ENCODE results near the gene CES1.
"Not testable (repeated sequence)": the region's sequence is repeated elsewhere in the genome, so short reads cannot be mapped to it uniquely, and the experiment has no call there.

Gene CES1

GRCh38 chr16:55756963-55757362 lies 75.9 kb downstream of the CES1 start:
- TF ChIP-seq BACH2 (CRISPR knock-in tag; IDR thresholded peaks at IDR 0.05; ENCODE audit: borderline replicate concordance): no peak
- TF ChIP-seq SNAI2 (CRISPR knock-in tag; IDR thresholded peaks at IDR 0.05): no peak
- TF ChIP-seq ZNF8 (CRISPR knock-in tag; IDR thresholded peaks at IDR 0.05): no peak
- no peak for TF ChIP-seq ZFP3 (CRISPR knock-in tag; IDR thresholded peaks at IDR 0.05)
- TF ChIP-seq ARNTL (CRISPR knock-in tag; IDR thresholded peaks at IDR 0.05; ENCODE audit: borderline replicate concordance, low read depth): no peak
- TF ChIP-seq ESRRG (CRISPR knock-in tag; IDR thresholded peaks at IDR 0.05): no peak
- TF ChIP-seq, protein P1, sequence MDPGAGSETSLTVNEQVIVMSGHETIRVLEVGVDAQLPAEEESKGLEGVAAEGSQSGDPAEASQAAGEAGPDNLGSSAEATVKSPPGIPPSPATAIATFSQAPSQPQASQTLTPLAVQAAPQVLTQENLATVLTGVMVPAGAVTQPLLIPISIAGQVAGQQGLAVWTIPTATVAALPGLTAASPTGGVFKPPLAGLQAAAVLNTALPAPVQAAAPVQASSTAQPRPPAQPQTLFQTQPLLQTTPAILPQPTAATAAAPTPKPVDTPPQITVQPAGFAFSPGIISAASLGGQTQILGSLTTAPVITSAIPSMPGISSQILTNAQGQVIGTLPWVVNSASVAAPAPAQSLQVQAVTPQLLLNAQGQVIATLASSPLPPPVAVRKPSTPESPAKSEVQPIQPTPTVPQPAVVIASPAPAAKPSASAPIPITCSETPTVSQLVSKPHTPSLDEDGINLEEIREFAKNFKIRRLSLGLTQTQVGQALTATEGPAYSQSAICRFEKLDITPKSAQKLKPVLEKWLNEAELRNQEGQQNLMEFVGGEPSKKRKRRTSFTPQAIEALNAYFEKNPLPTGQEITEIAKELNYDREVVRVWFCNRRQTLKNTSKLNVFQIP (CRISPR knock-in tag; IDR thresholded peaks at IDR 0.05; ENCODE audit: borderline replicate concordance, low read depth): no peak
- TF ChIP-seq ZFP30 (CRISPR knock-in tag; IDR thresholded peaks at IDR 0.05): no peak
- no peak for TF ChIP-seq GLIS3 (CRISPR knock-in tag; IDR thresholded peaks at IDR 0.05)
- no peak for TF ChIP-seq PPARA (CRISPR knock-in tag; IDR thresholded peaks at IDR 0.05; ENCODE audit: borderline replicate concordance)
- TF ChIP-seq CSDC2 (CRISPR knock-in tag; IDR thresholded peaks at IDR 0.05): no peak
- TF ChIP-seq RARB (CRISPR knock-in tag; IDR thresholded peaks at IDR 0.05): no peak
- TF ChIP-seq TOX (CRISPR knock-in tag; IDR thresholded peaks at IDR 0.05; ENCODE audit: borderline replicate concordance): no peak
- no peak for TF ChIP-seq ISL1 (CRISPR knock-in tag; IDR thresholded peaks at IDR 0.05)
- no peak for TF ChIP-seq OSR1 (CRISPR knock-in tag; IDR thresholded peaks at IDR 0.05)
- no peak for TF ChIP-seq TCF4 (CRISPR knock-in tag; IDR thresholded peaks at IDR 0.05; ENCODE audit: borderline replicate concordance)
- no peak for TF ChIP-seq CREB5 (CRISPR knock-in tag; IDR thresholded peaks at IDR 0.05; ENCODE audit: low read depth)
- no peak for TF ChIP-seq ZC3H10 (CRISPR knock-in tag; IDR thresholded peaks at IDR 0.05)

DNA sequence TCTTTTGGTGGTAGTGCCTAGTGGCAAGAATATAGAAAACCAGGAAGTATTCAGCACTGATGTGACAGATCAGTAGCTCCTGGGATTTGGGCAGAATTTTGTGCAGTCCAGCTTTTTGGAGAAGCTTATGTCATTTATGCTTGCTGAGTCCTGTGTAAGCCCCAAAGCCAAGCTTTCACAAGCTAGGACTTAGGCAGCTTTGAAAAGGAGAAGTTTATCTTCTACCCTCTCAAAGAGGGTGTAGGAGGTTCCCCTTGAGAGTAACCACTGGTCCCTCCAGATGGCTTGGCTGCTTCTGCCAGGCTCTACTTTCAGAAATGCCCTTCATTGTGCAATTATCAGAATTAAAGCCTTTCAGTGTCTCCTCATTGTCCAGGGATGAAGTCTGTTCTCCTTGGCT lies 78.8 kb downstream of the CES1 start:
- TF ChIP-seq, protein P2, sequence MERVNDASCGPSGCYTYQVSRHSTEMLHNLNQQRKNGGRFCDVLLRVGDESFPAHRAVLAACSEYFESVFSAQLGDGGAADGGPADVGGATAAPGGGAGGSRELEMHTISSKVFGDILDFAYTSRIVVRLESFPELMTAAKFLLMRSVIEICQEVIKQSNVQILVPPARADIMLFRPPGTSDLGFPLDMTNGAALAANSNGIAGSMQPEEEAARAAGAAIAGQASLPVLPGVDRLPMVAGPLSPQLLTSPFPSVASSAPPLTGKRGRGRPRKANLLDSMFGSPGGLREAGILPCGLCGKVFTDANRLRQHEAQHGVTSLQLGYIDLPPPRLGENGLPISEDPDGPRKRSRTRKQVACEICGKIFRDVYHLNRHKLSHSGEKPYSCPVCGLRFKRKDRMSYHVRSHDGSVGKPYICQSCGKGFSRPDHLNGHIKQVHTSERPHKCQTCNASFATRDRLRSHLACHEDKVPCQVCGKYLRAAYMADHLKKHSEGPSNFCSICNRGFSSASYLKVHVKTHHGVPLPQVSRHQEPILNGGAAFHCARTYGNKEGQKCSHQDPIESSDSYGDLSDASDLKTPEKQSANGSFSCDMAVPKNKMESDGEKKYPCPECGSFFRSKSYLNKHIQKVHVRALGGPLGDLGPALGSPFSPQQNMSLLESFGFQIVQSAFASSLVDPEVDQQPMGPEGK (CRISPR knock-in tag; IDR thresholded peaks at IDR 0.05; ENCODE audit: borderline replicate concordance): no peak
- no peak for TF ChIP-seq BACH2 (CRISPR knock-in tag; IDR thresholded peaks at IDR 0.05; ENCODE audit: borderline replicate concordance)
- TF ChIP-seq ZFP3 (CRISPR knock-in tag; IDR thresholded peaks at IDR 0.05): no peak
- no peak for TF ChIP-seq OSR1 (CRISPR knock-in tag; IDR thresholded peaks at IDR 0.05)
- TF ChIP-seq ZNF70 (CRISPR knock-in tag; IDR thresholded peaks at IDR 0.05): no peak
- TF ChIP-seq, protein P3, sequence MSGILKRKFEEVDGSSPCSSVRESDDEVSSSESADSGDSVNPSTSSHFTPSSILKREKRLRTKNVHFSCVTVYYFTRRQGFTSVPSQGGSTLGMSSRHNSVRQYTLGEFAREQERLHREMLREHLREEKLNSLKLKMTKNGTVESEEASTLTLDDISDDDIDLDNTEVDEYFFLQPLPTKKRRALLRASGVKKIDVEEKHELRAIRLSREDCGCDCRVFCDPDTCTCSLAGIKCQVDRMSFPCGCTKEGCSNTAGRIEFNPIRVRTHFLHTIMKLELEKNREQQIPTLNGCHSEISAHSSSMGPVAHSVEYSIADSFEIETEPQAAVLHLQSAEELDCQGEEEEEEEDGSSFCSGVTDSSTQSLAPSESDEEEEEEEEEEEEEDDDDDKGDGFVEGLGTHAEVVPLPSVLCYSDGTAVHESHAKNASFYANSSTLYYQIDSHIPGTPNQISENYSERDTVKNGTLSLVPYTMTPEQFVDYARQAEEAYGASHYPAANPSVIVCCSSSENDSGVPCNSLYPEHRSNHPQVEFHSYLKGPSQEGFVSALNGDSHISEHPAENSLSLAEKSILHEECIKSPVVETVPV (CRISPR knock-in tag; IDR thresholded peaks at IDR 0.05): no peak
- TF ChIP-seq ZFP30 (CRISPR knock-in tag; IDR thresholded peaks at IDR 0.05): no peak
- TF ChIP-seq SNAI2 (CRISPR knock-in tag; IDR thresholded peaks at IDR 0.05): no peak
- TF ChIP-seq ESRRG (CRISPR knock-in tag; IDR thresholded peaks at IDR 0.05): no peak
- TF ChIP-seq CREB5 (CRISPR knock-in tag; IDR thresholded peaks at IDR 0.05; ENCODE audit: low read depth): no peak
- no peak for TF ChIP-seq CSDC2 (CRISPR knock-in tag; IDR thresholded peaks at IDR 0.05)
- no peak for TF ChIP-seq ZNF8 (CRISPR knock-in tag; IDR thresholded peaks at IDR 0.05)
- TF ChIP-seq, protein P4, sequence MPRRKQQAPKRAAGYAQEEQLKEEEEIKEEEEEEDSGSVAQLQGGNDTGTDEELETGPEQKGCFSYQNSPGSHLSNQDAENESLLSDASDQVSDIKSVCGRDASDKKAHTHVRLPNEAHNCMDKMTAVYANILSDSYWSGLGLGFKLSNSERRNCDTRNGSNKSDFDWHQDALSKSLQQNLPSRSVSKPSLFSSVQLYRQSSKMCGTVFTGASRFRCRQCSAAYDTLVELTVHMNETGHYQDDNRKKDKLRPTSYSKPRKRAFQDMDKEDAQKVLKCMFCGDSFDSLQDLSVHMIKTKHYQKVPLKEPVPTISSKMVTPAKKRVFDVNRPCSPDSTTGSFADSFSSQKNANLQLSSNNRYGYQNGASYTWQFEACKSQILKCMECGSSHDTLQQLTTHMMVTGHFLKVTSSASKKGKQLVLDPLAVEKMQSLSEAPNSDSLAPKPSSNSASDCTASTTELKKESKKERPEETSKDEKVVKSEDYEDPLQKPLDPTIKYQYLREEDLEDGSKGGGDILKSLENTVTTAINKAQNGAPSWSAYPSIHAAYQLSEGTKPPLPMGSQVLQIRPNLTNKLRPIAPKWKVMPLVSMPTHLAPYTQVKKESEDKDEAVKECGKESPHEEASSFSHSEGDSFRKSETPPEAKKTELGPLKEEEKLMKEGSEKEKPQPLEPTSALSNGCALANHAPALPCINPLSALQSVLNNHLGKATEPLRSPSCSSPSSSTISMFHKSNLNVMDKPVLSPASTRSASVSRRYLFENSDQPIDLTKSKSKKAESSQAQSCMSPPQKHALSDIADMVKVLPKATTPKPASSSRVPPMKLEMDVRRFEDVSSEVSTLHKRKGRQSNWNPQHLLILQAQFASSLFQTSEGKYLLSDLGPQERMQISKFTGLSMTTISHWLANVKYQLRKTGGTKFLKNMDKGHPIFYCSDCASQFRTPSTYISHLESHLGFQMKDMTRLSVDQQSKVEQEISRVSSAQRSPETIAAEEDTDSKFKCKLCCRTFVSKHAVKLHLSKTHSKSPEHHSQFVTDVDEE (CRISPR knock-in tag; IDR thresholded peaks at IDR 0.05): no peak
- TF ChIP-seq ARNTL (CRISPR knock-in tag; IDR thresholded peaks at IDR 0.05; ENCODE audit: borderline replicate concordance, low read depth): no peak
- no peak for TF ChIP-seq ISL1 (CRISPR knock-in tag; IDR thresholded peaks at IDR 0.05)
- TF ChIP-seq GLIS3 (CRISPR knock-in tag; IDR thresholded peaks at IDR 0.05): no peak
- TF ChIP-seq TOX (CRISPR knock-in tag; IDR thresholded peaks at IDR 0.05; ENCODE audit: borderline replicate concordance): no peak
- ATAC-seq: no peak

More at GRCh38 chr16:55756963-55757362, 75.9 kb downstream of the CES1 start:
- no peak for ATAC-seq

DNA sequence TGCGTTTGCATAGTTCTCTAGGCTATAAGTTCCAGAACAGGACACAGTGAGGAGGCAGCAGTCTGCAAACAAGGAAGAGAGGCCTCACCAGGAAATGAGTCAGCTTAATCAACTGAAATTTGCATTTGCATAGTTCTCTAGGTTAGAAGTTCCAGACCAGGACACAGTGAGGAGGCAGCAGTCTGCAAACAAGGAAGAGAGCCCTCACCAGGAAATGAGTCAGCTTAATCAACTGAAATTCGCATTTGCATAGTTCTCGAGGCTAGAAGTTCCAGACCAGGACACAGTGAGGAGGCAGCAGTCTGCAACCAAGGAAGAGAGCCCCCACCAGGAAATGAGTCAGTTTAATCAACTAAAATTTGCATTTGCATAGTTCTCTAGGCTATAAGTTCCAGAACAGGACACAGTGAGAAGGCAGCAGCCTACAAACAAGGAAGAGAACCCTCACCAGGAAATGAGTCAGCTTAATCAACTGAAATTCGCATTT lies 79.7 kb downstream of the CES1 start:
- ATAC-seq: not testable (repeated sequence)

Data from SK-N-SH treated with all-trans-retinoic acid at 6 μM for 48 hours (cell line).